BLaER1 (cell line): ENCODE data around the gene COPG1.
A peak's percentile ranks its signal among the peaks of the same experiment; 100 is the strongest.
"Not testable (repeated sequence)": the region's sequence is repeated elsewhere in the genome, so short reads cannot be mapped to it uniquely, and the experiment has no call there.

Experiments
- H3K27ac ChIP-seq: shearing (Covaris generic); formaldehyde crosslinking; 2 replicates; pipeline ENCODE4 v1.8.1; 2022
- H3K27me3 ChIP-seq: shearing (Covaris generic); formaldehyde crosslinking; 2 replicates; pipeline ENCODE4 v1.8.1; 2022
- H3K36me3 ChIP-seq: shearing (Covaris generic); formaldehyde crosslinking; 2 replicates; pipeline ENCODE4 v1.8.1; 2022
- H3K4me1 ChIP-seq: shearing (Covaris generic); formaldehyde crosslinking; 2 replicates; pipeline ENCODE4 v1.8.1; 2022
- H3K4me2 ChIP-seq: shearing (Covaris generic); formaldehyde crosslinking; 2 replicates; pipeline ENCODE4 v1.8.1; 2022
- H3K4me3 ChIP-seq: shearing (Covaris generic); formaldehyde crosslinking; 2 replicates; pipeline ENCODE4 v1.8.1; 2022
- H3K9ac ChIP-seq: shearing (Covaris generic); formaldehyde crosslinking; 2 replicates; pipeline ENCODE4 v1.8.1; 2022
- H3K9me3 ChIP-seq: shearing (Covaris generic); formaldehyde crosslinking; 2 replicates; pipeline ENCODE4 v1.8.1; 2022
- H4K20me1 ChIP-seq: shearing (Covaris generic); formaldehyde crosslinking; 2 replicates; pipeline ENCODE4 v1.8.1; 2022
- Cebpa-rat ChIP-seq: shearing (Covaris generic); IDR thresholded peaks from 2 replicates; pipeline ENCODE4 v1.8.1; 2022

COPG1 gene

GRCh38 chr3:129249284-129250065 is at the start of gene COPG1:
TSS of gene COPG1 (plus strand) at chr3:129249606. CDS start at chr3:129249710, 104 bp downstream.
- Histone ChIP-seq H3K9me3 (no peaks in the 10 kb centered on the region), H3K4me3 (peak within 1 kb of the TSS; percentile 93), H3K27me3 (no peaks in the 10 kb centered on the region), H3K9ac (peak within 1 kb of the TSS; percentile 94), H3K4me2 (peak within 1 kb of the TSS; percentile 93), H4K20me1 (0 out of 2 replicates have a peak, but pooled peaks cover 9% of the 10 kb centered on the region), H3K4me1 (peaks cover 22% of the 10 kb centered on the region), H3K27ac (peak within 1 kb of the TSS; percentile 93), H3K36me3 (peaks cover 33% of the 10 kb centered on the region)
- TF ChIP-seq Cebpa-rat = no peak

GRCh38 chr3:129204473-129204872 is 44.9 kb upstream of the COPG1 start:
- Histone ChIP-seq H3K4me3 (no peak overlapping the region), H4K20me1 (no peaks in the 10 kb centered on the region), H3K4me1 (no peaks in the 10 kb centered on the region), H3K9ac (no peak overlapping the region), H3K9me3 (no peaks in the 10 kb centered on the region), H3K27ac (no peak overlapping the region), H3K36me3 (no peaks in the 10 kb centered on the region), H3K4me2 (no peak overlapping the region), H3K27me3 (no peaks in the 10 kb centered on the region)
- TF ChIP-seq Cebpa-rat = no peak

GRCh38 chr3:129205109-129205832 is 44.1 kb upstream of the COPG1 start:
- Histone ChIP-seq H3K9me3 (no peaks in the 10 kb centered on the region), H3K4me2 (no peak overlapping the region), H3K27ac (no peak overlapping the region), H4K20me1 (no peaks in the 10 kb centered on the region), H3K4me1 (no peaks in the 10 kb centered on the region), H3K27me3 (no peaks in the 10 kb centered on the region), H3K36me3 (no peaks in the 10 kb centered on the region), H3K4me3 (no peak overlapping the region), H3K9ac (no peak overlapping the region)
- TF ChIP-seq Cebpa-rat = no peak

- no peaks in the 10 kb centered on the region for H3K36me3 ChIP-seq
- H3K27me3 ChIP-seq = no peaks in the 10 kb centered on the region
- no peak overlapping the region for H3K27ac ChIP-seq
- H3K9ac ChIP-seq = no peak overlapping the region
- no peaks in the 10 kb centered on the region for H3K4me1 ChIP-seq
- no peak overlapping the region for H3K4me2 ChIP-seq
- no peak for TF ChIP-seq Cebpa-rat
- no peaks in the 10 kb centered on the region for H3K9me3 ChIP-seq
- no peak overlapping the region for H3K4me3 ChIP-seq
- H4K20me1 ChIP-seq = no peaks in the 10 kb centered on the region
Measured at GRCh38 chr3:129207479-129207878, 41.9 kb upstream of the COPG1 start.

DNA sequence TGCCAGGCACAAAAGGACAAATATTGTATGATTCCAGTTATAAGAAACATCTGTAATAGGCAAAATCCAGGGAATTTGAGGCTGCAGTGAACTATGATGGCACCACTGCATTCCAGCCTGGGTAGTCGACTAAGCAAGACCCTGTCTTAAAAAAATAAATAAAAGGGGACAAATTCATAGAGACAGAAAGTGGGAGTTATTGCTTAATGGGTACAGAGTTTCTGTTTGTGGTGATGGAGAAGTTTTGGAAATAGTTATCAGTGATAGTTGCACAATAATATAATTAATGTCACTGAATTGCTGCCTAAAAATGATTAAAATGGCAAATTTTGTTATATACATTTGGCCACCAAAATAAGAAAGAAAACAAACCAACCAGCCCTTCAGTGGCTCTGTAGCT is 38.1 kb upstream of the COPG1 start:
- Histone ChIP-seq H3K4me2 (no peak overlapping the region), H3K36me3 (no peaks in the 10 kb centered on the region)

DNA sequence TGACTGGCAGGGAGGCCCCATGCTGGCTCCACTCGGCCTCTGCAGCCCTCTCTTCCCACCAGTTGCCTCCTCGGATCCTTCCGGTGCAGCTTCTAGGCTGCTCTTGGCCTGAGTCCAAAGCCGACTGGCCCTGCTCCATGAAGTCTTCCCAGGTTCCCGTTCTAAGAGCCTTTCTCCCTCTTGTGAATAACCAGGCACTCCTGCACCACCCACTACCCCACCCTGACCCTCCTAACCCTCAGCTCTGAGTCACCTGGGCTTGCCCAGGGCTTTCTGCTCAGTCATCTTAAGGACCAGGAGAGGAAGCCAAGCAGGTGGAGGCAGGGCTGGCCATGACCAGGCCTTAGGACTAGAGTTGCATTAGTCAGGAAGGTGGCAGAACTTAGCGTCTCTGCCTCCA is 37.6 kb upstream of the COPG1 start:
- H4K20me1 ChIP-seq = no peaks in the 10 kb centered on the region
- no peak overlapping the region for H3K9ac ChIP-seq
- H3K9me3 ChIP-seq = no peaks in the 10 kb centered on the region
- no peak overlapping the region for H3K27ac ChIP-seq
- H3K4me3 ChIP-seq = no peak overlapping the region
- H3K4me1 ChIP-seq = no peaks in the 10 kb centered on the region
- TF ChIP-seq Cebpa-rat = no peak
- no peaks in the 10 kb centered on the region for H3K36me3 ChIP-seq
- H3K4me2 ChIP-seq = no peak overlapping the region
- no peaks in the 10 kb centered on the region for H3K27me3 ChIP-seq

More for the DNA sequence above, 38.1 kb upstream of the COPG1 start:
- no peak overlapping the region for H3K9ac ChIP-seq
- no peak overlapping the region for H3K27ac ChIP-seq
- H3K27me3 ChIP-seq = no peaks in the 10 kb centered on the region
- H3K4me3 ChIP-seq = no peak overlapping the region
- no peaks in the 10 kb centered on the region for H3K9me3 ChIP-seq
- no peak for TF ChIP-seq Cebpa-rat
- H4K20me1 ChIP-seq = no peaks in the 10 kb centered on the region
- H3K4me1 ChIP-seq = no peaks in the 10 kb centered on the region

DNA sequence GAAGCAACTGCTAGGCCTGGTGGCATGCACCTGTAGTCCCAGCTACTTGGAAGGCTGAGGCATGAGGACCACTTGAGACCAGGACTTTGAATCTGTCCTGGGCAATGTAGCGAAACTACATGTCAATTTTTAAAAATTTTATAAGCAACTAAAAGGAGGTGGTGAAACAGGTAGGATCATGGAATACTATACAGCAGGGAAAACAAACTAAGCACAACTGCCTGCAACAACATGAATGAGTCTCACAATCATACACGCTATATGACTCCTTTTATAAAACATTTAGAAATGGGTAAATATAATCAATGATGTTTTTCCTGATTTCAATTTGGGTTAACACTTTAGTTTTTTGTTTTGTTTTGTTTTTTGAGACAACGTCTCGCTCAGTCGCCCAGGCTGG is 36.2 kb upstream of the COPG1 start:
- Histone ChIP-seq H3K36me3 (no peaks in the 10 kb centered on the region), H3K9ac (no peak overlapping the region), H3K4me1 (no peaks in the 10 kb centered on the region), H3K27ac (no peak overlapping the region), H3K4me2 (no peak overlapping the region), H3K27me3 (no peaks in the 10 kb centered on the region), H4K20me1 (no peaks in the 10 kb centered on the region), H3K4me3 (no peak overlapping the region), H3K9me3 (no peaks in the 10 kb centered on the region)
- TF ChIP-seq Cebpa-rat = no peak

GRCh38 chr3:129218742-129219141 is 30.7 kb upstream of the COPG1 start:
- H4K20me1 ChIP-seq = no peaks in the 10 kb centered on the region
- H3K4me1 ChIP-seq = no peaks in the 10 kb centered on the region
- no peak overlapping the region for H3K4me2 ChIP-seq
- H3K4me3 ChIP-seq = no peak overlapping the region
- no peaks in the 10 kb centered on the region for H3K9me3 ChIP-seq
- no peak overlapping the region for H3K9ac ChIP-seq
- no peak overlapping the region for H3K27ac ChIP-seq
- no peaks in the 10 kb centered on the region for H3K27me3 ChIP-seq
- no peak for TF ChIP-seq Cebpa-rat
- H3K36me3 ChIP-seq = no peaks in the 10 kb centered on the region

DNA sequence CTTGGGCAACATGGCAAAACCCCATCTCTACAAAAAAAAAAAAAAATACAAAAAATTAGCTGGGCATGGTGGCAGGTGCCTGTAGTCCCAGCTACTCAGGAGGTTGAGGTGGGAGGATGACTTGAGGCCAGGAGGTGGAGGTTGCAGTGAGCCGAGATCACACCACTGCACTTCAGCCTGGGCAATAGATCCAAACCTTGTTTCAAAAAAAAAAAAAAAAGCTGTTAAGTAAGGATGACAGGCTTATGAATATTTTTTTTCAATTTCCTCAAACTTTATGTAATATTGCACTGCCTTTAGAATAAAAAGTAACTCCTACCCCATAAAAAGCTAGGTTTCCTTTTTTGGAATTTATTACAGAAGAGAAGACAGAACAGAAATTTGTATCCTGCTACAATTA is 25.0 kb upstream of the COPG1 start:
- not testable (repeated sequence) for H3K27me3 ChIP-seq, H3K9ac ChIP-seq, H4K20me1 ChIP-seq, H3K9me3 ChIP-seq, H3K4me3 ChIP-seq, H3K4me2 ChIP-seq, H3K36me3 ChIP-seq
- peak overlapping the region; percentile 63; the same call in 1 of the 2 replicates for H3K27ac ChIP-seq
- peaks cover 40% of the 10 kb centered on the region for H3K4me1 ChIP-seq

DNA sequence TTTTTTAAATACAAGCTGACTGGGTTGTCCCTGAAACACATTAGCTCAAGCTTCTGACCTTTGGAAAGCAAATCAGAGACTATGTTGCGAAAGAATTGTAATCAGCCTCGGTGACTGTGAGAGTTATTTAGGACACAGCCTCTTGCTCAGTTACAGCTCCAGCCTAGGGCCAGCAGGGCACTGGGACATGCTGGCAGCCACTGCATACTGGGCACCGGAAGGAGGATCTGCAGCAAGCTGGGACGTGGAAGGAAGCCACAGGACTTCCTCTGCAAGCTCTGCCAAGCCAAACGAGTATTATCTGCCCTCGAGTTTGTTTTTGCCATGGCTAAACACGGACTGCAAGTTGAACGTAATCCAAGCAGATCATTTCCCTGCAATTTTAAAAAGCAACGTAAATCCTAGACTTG is 24.4 kb upstream of the COPG1 start:
- H3K4me1 ChIP-seq = peaks cover 46% of the 10 kb centered on the region
- peak overlapping the region; percentile 63 for H3K27ac ChIP-seq
- peak; percentile 85 for TF ChIP-seq Cebpa-rat

More for the DNA sequence above, 24.4 kb upstream of the COPG1 start:
- Histone ChIP-seq H4K20me1 (no peaks in the 10 kb centered on the region), H3K4me2 (peak overlapping the region; percentile 78), H3K9me3 (no peaks in the 10 kb centered on the region), H3K27me3 (no peaks in the 10 kb centered on the region), H3K9ac (peak overlapping the region; percentile 69; the same call in 1 of the 2 replicates), H3K4me3 (no peak overlapping the region), H3K36me3 (no peaks in the 10 kb centered on the region)
